Measurements from ENCODE around the gene APP.

DNA sequence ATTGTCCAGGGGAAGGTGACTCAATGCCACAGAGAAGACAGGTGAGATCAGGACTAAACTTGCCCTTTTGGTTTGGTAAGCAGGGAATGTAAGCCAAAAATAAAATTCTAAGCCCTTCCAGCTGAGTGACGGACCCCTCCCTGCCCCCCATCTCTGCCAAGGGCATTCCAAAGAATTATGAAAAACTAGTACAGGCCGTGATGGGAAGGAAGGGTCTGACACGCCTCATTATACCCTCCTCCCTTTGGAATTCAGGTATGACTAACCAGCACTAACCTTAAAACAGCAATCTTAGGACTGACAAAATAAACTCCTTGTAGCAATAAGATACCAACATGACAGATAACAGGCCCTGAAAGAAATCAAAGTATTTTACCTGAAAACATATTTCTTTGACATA, 336.2 kb downstream of the APP start:
- no peak for TF ChIP-seq ZC3H10 (CRISPR knock-in tag; IDR thresholded peaks at IDR 0.05)
- TF ChIP-seq ZNF8 (CRISPR knock-in tag; IDR thresholded peaks at IDR 0.05), result no peak
- no peak for TF ChIP-seq OSR1 (CRISPR knock-in tag; IDR thresholded peaks at IDR 0.05)
- no peak for TF ChIP-seq RARB (CRISPR knock-in tag; IDR thresholded peaks at IDR 0.05)
- TF ChIP-seq ZFP3 (CRISPR knock-in tag; IDR thresholded peaks at IDR 0.05), result no peak
- TF ChIP-seq, protein P1, sequence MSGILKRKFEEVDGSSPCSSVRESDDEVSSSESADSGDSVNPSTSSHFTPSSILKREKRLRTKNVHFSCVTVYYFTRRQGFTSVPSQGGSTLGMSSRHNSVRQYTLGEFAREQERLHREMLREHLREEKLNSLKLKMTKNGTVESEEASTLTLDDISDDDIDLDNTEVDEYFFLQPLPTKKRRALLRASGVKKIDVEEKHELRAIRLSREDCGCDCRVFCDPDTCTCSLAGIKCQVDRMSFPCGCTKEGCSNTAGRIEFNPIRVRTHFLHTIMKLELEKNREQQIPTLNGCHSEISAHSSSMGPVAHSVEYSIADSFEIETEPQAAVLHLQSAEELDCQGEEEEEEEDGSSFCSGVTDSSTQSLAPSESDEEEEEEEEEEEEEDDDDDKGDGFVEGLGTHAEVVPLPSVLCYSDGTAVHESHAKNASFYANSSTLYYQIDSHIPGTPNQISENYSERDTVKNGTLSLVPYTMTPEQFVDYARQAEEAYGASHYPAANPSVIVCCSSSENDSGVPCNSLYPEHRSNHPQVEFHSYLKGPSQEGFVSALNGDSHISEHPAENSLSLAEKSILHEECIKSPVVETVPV (CRISPR knock-in tag; IDR thresholded peaks at IDR 0.05), result no peak
